GM19328 (cell line): ENCODE results near the gene EIF3K.

ENCODE experiments used
- ATAC-seq: cut with Tn5 transposase; IDR thresholded peaks from one replicate; pipeline ENCODE4 v1.9.1; 2021; ENCODE audit warnings: mild to moderate bottlenecking, moderate library complexity; ENCODE audit not compliant: unreplicated experiment

Gene EIF3K

GRCh38 chr19:38665219-38665931 is 46.4 kb downstream of the EIF3K start:
- no peak for ATAC-seq

GRCh38 chr19:38665950-38666662 is 47.1 kb downstream of the EIF3K start:
- no peak for ATAC-seq

- ATAC-seq = no peak
Measured at GRCh38 chr19:38666663-38667511, 47.9 kb downstream of the EIF3K start.

- ATAC-seq = no peak
Measured at GRCh38 chr19:38667661-38668171, 48.7 kb downstream of the EIF3K start.

- ATAC-seq = no peak
Measured at GRCh38 chr19:38669552-38669951, 50.6 kb downstream of the EIF3K start.

- ATAC-seq = no peak
Measured at GRCh38 chr19:38670921-38671398, 52.0 kb downstream of the EIF3K start.

GRCh38 chr19:38671654-38672053 is 52.7 kb downstream of the EIF3K start:
- no peak for ATAC-seq

- ATAC-seq = no peak
Measured at GRCh38 chr19:38673030-38673429, 54.0 kb downstream of the EIF3K start.

- ATAC-seq = no peak
Measured at GRCh38 chr19:38674388-38675171, 55.6 kb downstream of the EIF3K start.

- no peak for ATAC-seq
Measured at GRCh38 chr19:38675611-38676010, 56.6 kb downstream of the EIF3K start.

- ATAC-seq = no peak
Measured at GRCh38 chr19:38676023-38676877, 57.3 kb downstream of the EIF3K start.

- ATAC-seq = no peak
Measured at GRCh38 chr19:38676878-38677646, 58.1 kb downstream of the EIF3K start.

GRCh38 chr19:38678217-38678890 is 59.4 kb downstream of the EIF3K start:
- ATAC-seq = no peak

- no peak for ATAC-seq
Measured at GRCh38 chr19:38678891-38679494, 60.0 kb downstream of the EIF3K start.

- ATAC-seq = no peak
Measured at GRCh38 chr19:38679839-38680238, 60.9 kb downstream of the EIF3K start.

- ATAC-seq = no peak
Measured at GRCh38 chr19:38682195-38682867, 63.3 kb downstream of the EIF3K start.

- ATAC-seq = no peak
Measured at GRCh38 chr19:38682872-38683392, 63.9 kb downstream of the EIF3K start.
